HG03159 (cell line): ENCODE data around the gene CPN1.
"Not testable (repeated sequence)": the region's sequence is repeated elsewhere in the genome, so short reads cannot be mapped to it uniquely, and the experiment has no call there.

Experiments used
- ATAC-seq: cut with Tn5 transposase; IDR thresholded peaks from one replicate; pipeline ENCODE4 v1.9.1; 2021; ENCODE audit warnings: mild to moderate bottlenecking, moderate library complexity; ENCODE audit not compliant: unreplicated experiment

The CPN1 gene

DNA sequence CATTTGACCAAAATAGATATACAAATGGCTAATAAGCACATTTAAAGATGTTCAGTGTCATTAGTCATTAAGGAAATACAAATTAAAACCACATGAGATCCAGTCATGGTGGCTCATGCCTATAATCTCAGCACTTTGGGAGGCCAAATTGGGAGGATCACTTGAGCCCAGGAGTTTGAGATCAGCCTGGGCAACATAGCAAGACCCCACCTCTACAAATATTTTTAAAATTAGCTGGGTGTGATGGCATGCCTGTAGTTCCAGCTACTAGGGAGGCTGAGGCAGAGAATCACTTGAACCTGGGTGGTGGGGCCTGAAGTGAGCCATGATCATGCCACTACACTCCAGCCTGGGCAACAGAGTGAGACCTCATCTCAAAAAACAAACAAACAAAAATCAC lies 607 bp upstream of the CPN1 start:
- not testable (repeated sequence) for ATAC-seq

DNA sequence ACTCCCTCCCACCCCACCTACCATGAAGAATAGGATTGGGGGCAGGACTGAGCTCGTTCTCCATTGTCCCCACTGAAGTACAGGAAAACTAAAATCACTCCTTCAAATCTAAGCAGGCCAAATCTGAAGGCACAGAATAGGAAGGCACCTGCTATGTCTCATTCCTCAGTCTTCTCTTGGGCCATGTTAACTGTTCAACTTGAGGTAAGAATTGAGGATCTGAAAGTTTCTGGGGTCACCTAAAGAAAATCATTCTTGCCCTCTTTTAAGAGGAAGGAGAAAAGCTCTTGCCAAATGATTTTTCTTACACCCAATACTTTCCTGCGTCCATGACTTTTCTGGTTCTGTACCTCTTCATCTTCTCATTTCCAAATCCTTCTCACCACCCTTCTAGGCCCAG lies 4.9 kb downstream of the CPN1 start:
- no peak for ATAC-seq

DNA sequence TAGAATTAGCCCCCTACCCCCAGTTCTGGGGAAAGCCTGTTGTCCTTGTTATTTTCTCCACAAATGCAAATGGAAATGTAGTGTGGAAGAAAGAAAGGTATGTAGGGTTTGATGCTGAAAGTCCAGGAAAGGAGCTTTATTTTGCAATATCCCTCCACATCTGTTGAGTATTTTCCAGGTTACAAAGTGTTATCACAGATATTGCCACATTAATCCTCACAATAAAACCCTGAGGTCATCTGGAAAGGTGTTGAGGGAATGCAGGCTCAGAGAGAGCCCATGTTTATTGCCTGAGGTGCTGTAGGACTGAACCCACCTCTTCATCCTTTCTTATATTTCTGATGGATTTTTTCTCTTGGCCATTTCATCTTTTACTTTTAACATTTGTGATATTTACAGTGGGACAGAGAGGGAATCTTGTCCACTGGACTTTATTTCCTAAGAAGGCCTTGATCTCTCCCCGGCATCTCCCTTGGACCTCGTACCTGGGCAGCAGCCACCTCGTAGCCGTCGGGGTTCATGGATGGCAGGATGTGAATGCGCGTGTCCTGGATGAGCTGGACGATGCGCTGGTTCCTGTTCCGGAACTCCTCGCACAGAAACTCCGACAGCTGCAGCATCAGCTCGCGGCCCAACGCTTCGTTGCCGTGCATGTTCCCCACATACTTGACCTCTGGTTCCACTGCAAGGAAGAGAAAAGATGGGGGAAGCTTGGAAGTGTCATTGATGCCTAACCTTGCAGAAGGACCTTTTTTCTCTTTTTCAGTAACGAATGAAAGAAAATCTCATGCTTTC lies 6.0 kb downstream of the CPN1 start:
- ATAC-seq, result no peak

DNA sequence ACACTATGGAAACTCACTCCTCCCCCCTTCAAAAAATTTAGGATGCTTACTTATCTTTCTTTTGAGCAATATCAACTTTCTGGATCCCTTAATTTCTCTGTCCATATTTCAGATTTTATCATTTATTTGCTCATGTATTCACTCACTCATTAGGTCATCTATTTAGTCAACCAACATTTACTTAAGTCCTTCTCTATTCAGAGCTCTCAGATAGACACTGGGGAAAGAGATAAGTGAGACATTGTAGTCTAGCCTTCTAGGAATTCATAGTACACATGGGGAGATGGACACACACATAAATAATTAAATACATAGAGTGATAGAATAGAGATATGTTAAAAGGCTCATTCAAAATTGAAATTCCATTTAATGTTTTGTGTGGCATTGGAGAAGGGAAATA lies 9.2 kb downstream of the CPN1 start:
- no peak for ATAC-seq

DNA sequence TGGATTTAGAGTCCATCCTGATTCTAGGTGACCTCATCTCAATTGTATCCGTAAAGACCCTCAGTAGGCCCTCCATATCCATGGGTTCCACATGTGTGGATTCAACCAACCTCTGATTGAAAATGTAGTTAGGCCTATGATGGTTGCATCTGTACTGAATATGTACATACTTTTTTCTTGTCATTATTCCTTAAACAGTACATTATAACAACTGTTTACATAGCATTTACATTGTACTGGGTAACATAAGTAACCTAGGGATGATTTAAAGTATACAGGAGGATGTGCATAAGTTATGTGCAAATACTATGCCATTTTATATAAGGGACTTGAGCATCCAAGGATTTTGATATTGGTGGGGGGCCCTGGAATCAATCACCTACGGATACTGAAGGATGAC lies 10.1 kb downstream of the CPN1 start:
- ATAC-seq, result no peak

DNA sequence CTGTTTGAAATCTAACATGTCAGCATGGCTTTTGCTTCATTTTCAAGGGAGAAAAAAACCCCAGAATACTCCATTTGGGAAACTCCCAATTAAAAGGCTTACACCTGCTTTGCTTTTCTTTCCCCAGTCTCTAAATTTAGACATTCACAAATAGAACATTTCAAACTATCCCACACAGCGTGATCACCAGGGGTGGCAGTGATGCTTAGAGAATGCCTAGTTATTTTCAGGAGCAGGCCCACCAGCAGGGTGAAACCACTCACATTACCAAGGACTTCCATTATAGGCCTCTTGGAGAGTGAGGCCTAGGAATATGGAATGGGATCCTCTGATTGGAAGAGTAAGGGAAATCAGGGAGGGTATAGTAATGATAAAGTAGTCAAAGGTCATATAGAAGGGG lies 14.2 kb downstream of the CPN1 start:
- no peak for ATAC-seq

DNA sequence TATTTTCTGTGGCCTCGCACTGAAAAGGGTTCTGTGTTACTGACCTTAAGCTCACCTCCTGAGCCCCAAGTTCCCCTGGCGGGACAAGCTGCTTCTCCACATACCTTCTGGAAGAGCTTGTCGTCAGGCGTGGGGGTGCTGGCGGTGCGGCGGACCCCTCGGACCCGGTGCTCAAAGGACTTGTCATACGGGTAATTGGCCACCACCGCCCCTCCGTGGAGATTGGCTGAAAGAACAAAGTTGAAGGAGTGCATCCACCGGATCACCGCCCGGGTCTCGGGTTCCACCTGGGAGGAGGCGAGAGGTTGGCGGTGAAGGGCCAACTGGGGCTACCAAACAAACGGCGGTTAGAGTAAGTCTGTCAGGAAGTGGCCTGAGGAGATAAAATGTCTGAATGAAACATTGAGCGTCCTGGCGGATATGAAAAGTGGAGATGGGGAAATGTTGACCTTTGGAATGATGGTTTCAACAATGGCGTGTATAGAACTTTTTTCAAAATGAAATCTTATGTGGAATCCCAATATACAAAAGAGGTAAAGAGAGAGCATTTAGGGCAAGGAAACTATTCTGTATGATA lies 16.5 kb downstream of the CPN1 start:
- no peak for ATAC-seq

DNA sequence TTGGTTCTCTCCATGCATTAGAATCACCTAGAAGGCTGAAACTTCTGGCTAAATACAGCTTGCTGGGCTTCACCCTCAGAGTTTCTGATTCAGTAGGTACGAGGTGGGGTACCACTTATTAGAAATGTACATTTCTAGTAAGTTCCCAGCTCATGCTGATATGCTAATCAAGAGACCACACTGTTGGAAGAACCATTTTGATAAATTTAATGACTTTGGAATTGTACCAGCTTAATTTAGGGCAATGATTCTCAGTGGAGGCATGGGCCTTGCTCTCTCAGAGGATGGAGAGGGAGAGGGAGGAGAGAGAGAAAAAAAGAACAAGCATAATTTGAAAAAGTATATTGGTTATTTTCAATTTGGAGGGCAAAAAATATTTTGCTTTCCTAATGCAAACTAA lies 20.3 kb downstream of the CPN1 start:
- no peak for ATAC-seq

DNA sequence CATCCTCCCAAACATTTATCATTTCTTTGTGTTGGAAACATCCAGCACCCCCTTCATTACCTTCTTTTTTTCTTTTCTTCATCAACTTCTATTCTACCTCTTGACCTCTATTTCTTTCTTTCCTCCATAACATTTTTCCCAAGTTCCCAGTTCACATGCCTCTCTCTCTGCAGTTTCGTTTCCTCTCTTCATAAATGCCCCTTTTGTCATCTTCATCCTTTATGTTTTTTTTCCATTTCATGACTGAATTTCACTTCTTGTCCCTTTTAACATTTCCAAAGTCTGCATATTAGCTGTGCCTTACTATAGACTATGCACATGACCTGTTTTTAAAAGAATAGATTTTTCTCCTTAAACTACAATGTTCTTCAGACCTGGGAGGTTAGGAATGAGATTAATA lies 23.7 kb downstream of the CPN1 start:
- no peak for ATAC-seq

DNA sequence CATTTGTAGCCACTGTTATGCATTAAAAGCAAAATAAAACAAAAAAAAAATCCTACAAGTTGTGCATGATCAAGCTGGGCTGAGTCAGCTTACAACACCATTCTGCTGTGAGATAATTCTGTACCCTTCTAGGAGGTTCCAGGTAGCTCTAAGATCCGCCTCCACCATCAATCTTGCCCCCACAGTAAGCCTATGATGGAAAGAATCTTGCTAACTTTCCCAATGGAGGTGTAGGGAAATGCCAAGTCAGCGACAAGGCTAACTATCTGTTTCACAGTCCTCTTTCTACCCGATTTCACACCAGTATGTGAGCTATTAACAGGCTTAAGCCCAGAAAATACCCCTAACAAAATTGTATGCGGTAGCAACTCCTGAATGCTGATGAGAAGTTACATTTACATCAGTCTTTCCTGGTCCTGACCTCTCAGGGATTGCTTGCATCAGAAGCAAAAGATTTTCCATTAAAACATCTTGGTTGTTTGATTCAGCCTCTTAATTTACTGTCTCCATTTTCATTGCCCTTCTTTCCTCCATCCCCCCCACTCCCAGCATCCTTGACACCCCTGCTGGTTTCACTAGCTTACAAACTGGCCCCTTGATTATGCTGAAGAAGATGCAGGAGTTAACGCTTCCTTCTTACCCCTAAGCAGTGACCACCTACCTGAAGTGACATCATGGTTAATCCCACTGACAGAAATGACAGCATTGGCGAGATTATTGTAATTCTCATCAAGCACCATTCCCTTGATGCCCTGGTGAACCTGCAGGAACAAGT lies 27.8 kb downstream of the CPN1 start:
- ATAC-seq, result no peak

DNA sequence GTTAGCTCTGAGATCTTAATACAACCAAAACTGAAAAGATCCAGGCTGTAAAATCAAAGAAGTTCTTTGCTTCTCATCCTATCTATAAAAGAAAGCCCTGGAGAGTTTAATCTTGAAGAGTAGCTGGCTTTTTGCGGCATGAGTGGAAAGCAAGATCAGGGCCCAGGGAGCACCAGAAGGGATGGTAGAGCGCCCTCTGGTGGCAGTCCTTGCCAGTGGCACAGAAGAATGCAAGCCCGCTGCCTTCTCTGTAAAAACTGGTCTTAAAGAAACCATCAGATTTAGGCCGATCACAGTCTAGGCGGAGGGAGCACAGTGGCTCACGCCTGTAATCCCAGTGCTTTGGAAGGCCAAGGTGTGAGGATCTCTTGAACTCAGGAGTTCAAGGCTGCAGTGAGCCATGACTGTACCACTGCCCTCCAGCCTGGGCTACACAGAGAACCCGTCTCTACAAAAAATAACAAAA lies 35.6 kb downstream of the CPN1 start:
- peak; percentile 73 for ATAC-seq

DNA sequence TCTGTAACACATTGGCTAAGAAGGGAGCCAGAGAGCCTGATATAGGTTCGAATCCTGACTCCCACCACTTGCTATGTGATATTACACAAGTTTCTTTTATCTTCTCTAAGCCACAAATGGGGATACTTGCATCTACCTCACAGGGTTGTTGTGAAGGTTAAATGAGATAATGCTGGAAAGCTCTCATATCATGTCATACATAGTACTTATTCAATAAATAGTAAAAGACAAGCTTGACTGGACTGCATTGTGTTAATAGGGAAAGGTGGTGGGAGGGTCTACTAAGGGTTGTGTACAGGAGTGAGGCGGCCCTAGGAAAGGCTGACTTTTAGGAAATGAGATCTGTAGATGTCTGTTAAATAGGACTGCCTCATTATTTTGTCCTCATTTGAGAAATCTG lies 36.1 kb downstream of the CPN1 start:
- no peak for ATAC-seq

DNA sequence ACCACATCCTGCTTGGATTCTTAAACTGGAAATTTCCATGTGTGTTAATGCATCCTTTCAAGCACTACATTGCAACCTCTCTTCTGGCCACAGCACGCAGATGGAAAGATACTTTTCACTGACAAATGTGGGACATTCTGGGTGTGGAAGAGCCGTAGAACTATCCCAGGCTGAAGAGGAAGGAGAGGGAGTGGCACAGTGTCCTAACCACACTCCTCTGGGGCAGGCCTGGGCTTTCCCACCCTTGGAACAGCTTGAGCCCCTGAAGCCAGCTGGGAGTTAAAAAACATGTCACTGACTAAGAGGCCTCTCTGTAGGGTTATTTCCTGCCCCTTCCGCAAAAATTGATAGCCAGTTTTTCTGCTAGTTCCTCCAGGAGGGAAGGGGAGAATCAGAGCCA lies 37.9 kb downstream of the CPN1 start:
- no peak for ATAC-seq

DNA sequence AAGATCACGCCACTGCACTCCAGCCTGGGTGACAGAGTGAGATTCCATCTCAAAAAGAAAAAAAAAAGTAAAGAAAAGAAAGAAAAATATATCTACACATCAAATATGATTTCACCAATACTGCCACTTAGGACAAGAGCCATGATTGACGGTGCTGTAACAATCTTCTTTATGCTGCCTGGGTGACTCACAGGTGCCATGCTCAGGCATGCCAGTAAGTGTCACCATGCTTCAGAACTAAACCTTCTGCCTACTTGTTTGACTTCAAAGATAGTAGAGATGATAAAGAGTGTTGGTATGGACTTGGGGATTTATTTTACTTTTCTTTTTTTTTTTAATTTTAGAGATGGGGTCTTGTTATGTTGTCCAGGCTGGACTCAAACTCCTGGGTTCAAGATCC lies 38.3 kb downstream of the CPN1 start:
- no peak for ATAC-seq

DNA sequence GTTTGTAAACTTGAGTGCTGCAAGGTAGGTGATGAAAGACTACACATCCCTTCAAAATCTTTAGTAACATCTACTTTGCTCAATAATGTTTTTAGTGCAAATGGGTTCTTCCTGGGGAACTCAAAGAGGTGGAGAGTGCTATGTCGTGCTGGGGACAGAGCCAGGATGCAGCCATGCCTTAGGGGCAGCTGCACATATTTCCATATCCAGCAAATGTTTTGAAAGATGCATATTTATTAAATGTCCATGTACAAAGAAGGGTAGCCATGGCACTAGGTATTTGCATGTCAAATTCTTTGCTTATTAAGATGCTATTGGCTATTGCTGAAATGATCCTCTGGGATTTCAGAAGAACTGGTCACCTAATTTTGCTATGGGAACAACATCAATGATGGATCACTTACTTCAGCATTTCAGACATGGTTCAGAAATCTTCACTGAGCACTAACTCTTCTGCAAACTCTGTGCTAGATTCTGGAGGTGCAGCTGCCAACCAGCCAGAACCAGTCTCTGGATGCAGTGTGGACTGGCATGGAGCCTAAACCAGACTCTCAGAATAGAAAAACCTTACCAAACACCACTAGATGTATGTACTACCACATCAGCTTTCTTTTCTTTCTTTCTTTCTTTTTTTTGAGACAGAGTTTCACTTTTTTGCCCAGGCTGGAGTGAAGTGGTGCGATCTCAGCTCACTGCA lies 40.2 kb downstream of the CPN1 start:
- no peak for ATAC-seq

DNA sequence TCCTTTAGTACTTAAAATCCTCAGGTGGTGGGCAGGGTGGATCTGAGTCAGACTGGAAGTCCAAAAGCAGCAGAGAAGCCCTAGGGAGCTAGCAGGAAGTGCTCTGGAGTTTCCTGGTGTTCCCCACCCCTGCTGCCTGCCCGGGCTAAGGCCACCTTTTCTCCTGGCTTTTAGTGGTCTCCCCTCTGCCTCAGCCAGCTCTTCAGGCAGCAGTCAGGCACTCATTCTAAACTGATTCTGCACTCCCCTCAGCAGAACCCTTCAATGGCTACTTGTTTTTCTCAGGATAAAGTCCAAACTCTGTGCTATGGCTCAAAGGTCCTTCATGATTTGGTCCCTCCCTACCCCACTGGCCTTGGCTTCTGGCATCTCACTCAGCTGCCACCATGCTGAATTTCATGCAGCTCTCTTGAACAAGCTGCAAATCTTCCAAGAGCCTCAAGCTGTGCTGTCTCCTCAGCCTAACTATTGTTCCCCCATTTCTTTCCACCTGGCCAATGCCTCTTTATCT lies 43.1 kb downstream of the CPN1 start:
- ATAC-seq, result no peak

DNA sequence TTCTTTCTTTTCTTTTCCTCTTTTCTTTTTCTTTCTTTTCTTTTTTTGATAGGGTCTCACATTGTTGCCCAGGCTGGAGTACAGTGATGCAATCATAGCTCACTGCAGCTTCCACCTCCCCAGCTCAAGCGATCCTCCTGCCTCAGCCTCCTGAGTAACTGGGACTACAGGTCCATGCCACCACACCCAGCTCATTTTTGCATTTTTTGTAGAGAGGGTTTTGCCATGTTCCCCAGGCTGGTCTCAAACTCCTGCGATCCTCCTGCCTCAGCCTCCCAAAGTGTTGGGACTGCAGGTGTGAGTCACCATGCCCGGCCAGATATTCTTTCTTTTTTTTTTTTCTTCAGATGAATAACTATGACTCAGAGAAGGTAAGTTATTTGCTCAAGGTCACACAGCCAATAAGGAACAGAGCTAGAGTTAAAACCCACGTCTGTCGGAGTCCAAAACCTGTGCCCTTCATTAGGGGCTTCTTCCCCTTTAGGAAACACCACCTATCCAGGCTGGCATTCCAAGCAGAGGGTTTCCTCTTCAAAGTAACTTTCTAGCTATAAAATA lies 43.8 kb downstream of the CPN1 start:
- no peak for ATAC-seq

DNA sequence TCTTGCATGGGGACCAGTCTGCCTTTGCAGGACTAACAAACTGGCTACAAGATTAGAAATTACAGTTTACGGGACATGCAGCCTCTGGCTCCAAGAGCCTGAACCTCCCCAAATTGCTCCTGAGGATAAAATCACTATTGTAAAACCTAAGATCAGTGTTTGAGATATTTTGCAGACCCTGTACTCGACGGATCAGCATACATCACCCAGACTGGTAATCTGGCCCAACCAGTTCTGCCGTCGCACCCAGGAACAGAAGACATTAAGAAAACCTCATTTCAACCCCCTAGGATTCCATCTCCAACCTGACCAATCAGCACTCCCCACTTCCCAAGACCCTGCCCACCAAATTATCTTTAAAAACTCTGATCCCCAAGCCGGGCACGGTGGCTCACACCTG lies 44.8 kb downstream of the CPN1 start:
- no peak for ATAC-seq

DNA sequence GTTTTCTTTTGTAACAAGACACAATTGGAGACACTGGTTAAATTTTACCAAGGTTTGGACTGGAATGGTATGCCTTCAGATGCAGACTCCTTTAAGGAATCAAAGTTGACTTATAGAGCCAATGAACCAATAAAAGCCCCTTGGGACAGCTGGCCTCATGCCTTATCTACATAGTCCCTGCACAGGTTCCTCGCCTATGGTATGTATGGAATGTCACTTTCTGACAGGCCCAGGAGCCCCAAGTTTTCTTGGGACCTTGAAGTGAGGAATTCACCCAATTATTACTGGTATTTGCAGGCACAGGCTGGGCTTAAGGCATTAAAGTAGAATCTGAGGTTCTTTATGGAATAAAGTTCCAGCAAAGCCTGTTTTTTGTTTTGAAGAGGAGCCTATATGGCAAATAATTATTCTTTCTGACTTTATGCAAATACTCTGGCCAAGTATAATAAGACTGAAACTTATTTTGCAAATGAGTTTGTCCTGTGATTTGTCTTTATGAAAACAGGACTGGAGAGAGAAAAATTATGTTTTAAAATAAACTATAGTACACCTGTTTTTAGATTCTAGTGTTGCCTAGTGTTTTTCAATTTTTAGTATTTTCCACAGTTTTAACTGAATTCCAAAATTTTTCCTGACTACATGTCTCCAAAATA lies 47.8 kb downstream of the CPN1 start:
- ATAC-seq, result no peak

DNA sequence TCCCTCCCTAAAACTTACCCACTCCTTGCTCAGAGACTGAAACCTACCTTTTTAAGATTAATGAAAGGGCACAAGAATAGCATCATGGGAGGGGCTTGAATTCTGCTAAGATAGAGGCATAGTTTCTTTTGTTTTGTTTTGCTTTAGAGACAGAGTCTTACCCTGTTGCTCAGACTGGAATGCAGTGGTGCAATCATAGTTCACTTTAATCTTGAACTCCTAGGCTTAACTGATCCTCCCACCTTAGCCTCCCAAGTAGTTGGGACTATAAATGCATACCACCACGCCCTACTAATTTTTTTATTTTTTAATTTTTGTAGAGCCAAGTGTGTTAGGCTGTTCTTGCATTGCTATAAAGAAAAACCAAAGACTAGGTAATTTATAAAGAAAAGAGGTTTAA lies 54.3 kb downstream of the CPN1 start:
- no peak for ATAC-seq
